HEK293T (cell line): Measurements from ENCODE around the gene MUC12.

ENCODE experiments used
- ELF4 ChIP-seq: fragments of 450-650 bp; IDR thresholded peaks from 2 replicates; pipeline ENCODE4 v1.6.1; 2017; ENCODE audit warnings: antibody characterized with exemption
- FOXK2 ChIP-seq: fragments of 450-650 bp; IDR thresholded peaks from 2 replicates; pipeline ENCODE4 v1.6.1; 2016; ENCODE audit warnings: mild to moderate bottlenecking
- FOXM1 ChIP-seq: fragments of 450-650 bp; IDR thresholded peaks from 2 replicates; pipeline ENCODE4 v1.6.1; 2017; ENCODE audit warnings: mild to moderate bottlenecking, borderline replicate concordance
- PKNOX1 ChIP-seq: fragments of 450-650 bp; IDR thresholded peaks from 2 replicates; pipeline ENCODE4 v1.6.1; 2016
- SUZ12 ChIP-seq: fragments of 450-650 bp; IDR thresholded peaks from 2 replicates; pipeline ENCODE4 v1.6.1; 2016; ENCODE audit warnings: mild to moderate bottlenecking
- TARDBP ChIP-seq: fragments of 450-650 bp; IDR thresholded peaks from 2 replicates; pipeline ENCODE4 v1.6.1; 2016

DNA sequence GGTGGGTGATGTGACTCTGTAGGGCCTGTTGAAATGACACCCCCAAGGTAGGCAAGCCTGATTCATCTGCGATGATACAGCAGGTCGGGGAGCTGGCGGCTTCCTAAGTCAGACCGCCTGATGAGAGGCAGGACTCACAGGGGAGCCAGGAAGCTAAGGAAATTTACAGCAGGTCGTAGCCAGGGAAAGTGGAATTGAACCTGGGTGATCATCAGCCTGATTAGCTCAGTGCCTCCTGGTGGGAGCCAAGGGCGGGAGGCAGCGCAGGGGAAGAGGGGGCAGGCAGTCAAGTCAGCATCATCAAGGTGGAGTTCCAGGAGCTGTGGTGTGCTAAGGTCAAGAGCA, 97.4 kb downstream of the MUC12 start:
- TF ChIP-seq TARDBP (no peak), PKNOX1 (no peak), SUZ12 (no peak), ELF4 (no peak), FOXM1 (no peak), FOXK2 (no peak)
